H1 (cell line): Measurements from ENCODE around the gene TGM4. TPM values are rescaled to one million over a fixed set of nuclear protein-coding genes. Genes with fewer than 3 reads are reported as not detected.

Source experiments
- CHD1 ChIP-seq: IDR thresholded peaks from 2 replicates; pipeline ENCODE4 v1.6.1; 2012; ENCODE audit warnings: low read depth, low read length, improper control_type of control experiment
- EGR1 ChIP-seq: IDR thresholded peaks from 2 replicates; pipeline ENCODE4 v1.6.1; 2011; ENCODE audit warnings: low read depth, low read length, borderline replicate concordance
- HDAC6 ChIP-seq: IDR thresholded peaks from one replicate; pipeline ENCODE4 v1.7.1; 2012; ENCODE audit warnings: low read depth, mild to moderate bottlenecking, inconsistent platforms, low read length, moderate library complexity
- SIRT6 ChIP-seq: IDR thresholded peaks from one replicate; pipeline ENCODE4 v1.7.1; 2012; ENCODE audit warnings: low read length, inconsistent platforms
- polyA plus RNA-seq, 7 experiments: library from polyadenylated mRNA; depleted of rRNA in 3 of 7; stranded (reverse) in 5 of 7; unstranded in 2 of 7; fragments of >200 nt in 5 of 7; fragments of 200-250 nt in 2 of 7; gene quantifications; 1 replicate in 5 of 7; 2 replicates in 1 of 7; 4 replicates in 1 of 7; pipeline versions ENCODE4 v1.2.1 to v1.2.3, GENCODE V29; 2011 to 2013; ENCODE audit warnings: missing spikeins in 2 of 7, mixed read lengths in 2 of 7
- total RNA-seq: library from RNA; stranded (reverse); fragmentation: NEBNext Ultra II Directional; extraction: Animal tissue kit (Norgen Biotek cat#: 25700); gene quantifications from 2 replicates; pipeline ENCODE4 v1.2.1, GENCODE V29; 2021

TGM4 gene
- total and polyA plus RNA-seq, 2 of the 8 experiments (the other 6 are each of a cell fraction or from before 2014, with no cell fraction given), result 0.02 TPM; not detected in 1

DNA sequence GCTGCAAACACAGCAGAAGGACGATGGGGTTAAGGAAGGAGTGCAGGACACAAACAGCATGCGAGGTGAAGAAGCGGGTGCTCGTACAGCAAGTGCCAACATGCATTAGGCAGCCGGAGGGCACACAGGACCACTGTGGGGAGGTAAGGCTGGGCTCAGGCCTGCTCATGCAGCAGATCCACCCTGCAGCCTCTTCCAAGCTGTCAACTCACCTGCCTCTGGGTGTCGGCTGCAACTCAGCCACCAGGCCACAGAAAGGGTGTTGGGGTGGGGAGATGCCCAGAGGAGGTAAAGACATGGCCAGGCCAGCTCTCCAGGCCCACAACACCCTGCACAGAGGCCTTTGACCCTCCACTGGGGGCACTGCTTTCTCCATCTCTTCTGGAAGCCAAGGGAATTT, 44.2 kb downstream of the TGM4 start (continued):
- TF ChIP-seq HDAC6 (no peak), EGR1 (no peak), CHD1 (no peak), SIRT6 (no peak)
